Kasumi-1 (cell line): ENCODE results near the gene CEP104.

Source experiments
- DNase-seq, 2 experiments: peaks; one replicate each; lab custom pipeline; 2025; lab: John Stamatoyannopoulos, UW

CEP104 gene

GRCh38 chr1:3868464-3869006, 11.5 kb upstream of the CEP104 start:
- DNase-seq, result no peak

GRCh38 chr1:3865606-3866160, 8.7 kb upstream of the CEP104 start:
- no peak for DNase-seq

DNA sequence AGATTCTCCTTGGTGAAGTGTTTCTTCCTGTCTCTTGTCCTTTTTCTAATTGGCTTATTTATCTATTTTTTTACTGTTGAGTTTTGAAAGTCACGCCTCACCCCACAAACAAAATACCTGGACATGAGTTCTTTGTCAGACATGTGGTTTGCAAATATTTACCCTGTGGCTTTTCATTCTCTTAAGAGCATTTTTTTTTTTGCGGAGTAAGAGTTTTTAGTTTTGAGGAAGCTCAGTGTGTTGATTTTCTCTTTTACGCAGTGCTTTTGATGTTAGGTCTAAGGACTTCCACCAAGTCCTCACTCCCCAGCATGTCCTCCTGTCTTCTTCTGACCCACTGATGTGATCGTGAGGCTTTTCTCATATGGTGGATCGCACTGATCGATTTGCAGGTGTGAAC, 7.9 kb upstream of the CEP104 start:
- no peak for DNase-seq

- no peak for DNase-seq
These were observed 6.4 kb upstream of the CEP104 start for GRCh38 chr1:3863231-3863935.

- peak; percentile 63 to 74 for DNase-seq
These were observed 1.4 kb upstream of the CEP104 start for GRCh38 chr1:3858231-3858981.

DNA sequence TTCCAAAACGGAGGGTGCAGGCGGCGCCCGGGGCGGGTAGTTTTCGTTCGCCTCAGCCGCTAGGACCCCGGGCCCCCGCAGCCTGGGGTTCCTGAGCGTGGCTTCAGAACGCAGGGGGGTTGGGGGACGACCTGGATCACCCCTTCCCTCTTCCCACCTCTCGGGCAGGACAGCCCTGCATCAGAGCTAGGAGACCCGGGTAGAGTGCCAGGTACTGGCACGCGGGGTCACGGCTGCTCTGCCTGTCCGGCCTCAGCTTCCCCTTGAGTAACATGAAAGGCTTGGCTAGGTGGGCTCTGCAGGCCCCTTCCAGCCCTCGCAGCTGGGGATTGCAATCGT, 749 bp upstream of the CEP104 start:
- peak in 1 of 2 experiments; percentile 25 for DNase-seq

DNA sequence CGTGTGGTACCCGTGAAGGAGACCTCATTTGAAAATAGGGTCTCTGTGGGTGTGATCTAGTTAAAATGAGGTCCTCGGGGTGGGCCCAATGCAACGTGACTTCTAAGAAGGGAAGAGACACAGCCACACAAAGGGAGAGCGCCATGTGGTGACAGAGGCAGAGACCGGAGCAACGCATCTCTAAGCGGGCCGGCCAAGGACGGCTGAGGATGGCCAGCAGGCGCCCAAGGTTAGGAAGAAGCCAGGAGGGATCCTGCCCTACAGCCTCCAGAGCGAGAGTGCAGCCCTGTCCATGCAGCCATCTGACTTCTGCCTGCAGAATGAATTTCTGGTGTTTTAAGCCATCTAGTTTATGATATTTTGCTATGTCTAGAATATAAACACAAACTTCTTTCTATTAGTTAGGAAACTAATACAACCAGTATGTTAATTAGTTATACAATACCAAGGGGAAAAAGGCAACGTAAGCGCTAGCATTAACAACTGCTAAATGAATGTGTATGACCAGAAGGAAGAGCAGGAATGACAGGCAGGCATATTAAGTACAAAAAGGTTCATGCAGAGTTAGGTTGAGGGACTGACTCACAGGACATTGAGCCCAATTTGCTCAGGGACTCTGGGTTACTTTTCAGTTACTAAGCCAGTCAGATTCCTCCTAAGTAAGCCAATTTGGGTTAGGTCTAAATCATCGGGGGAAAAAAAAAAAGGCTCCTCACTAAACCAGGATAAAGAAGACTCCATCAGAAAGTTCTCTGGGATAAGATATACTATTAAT, 4.1 kb downstream of the CEP104 start:
- DNase-seq, result no peak

DNA sequence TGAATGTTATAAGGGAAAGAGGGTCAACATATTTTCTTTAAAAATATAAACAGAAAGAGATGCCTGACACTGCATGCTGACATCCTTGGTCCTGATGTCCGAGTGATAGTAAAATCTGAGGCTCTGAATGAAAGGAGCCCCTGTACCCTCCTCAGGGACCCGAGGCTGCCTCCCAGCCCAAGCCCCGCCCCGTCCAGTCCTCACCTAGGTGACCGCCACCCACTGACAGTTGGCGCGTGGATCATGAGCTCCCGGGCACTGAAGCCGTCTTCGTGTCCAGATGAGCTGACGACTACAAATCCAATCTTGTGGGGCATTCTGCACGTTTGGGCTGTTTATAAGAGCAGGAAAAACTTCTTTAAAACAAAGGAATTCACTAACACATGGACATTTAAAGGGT, 4.9 kb downstream of the CEP104 start:
- DNase-seq, result no peak

- DNase-seq, result no peak
These were observed 5.7 kb downstream of the CEP104 start for GRCh38 chr1:3851292-3851691.

GRCh38 chr1:3850857-3851256, 6.2 kb downstream of the CEP104 start:
- no peak for DNase-seq

DNA sequence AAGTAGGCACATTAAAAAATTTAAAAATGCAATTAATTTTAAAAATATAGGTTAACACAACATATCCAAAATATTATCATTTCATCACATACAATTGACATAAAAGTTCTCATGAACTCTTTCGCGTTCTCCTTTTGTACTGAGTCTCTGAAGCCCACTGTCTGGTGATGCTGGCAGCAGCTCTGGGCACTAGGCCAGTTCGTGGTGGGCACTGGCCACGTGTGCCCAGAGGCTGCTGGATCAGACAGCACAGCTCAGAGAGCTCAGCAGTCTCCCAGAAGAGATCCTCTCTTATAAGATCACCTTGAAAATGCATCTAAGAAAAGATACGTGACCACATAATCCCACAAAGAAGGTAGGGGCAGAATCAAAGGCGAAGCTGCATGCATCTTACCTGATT, 9.9 kb downstream of the CEP104 start:
- no peak for DNase-seq

GRCh38 chr1:3846541-3846940, 10.5 kb downstream of the CEP104 start:
- DNase-seq, result no peak

- DNase-seq, result no peak
These were observed 14.1 kb downstream of the CEP104 start for GRCh38 chr1:3842912-3843311.

GRCh38 chr1:3841491-3841890, 15.5 kb downstream of the CEP104 start:
- no peak for DNase-seq

- no peak for DNase-seq
These were observed 18.2 kb downstream of the CEP104 start for GRCh38 chr1:3838788-3839187.

DNA sequence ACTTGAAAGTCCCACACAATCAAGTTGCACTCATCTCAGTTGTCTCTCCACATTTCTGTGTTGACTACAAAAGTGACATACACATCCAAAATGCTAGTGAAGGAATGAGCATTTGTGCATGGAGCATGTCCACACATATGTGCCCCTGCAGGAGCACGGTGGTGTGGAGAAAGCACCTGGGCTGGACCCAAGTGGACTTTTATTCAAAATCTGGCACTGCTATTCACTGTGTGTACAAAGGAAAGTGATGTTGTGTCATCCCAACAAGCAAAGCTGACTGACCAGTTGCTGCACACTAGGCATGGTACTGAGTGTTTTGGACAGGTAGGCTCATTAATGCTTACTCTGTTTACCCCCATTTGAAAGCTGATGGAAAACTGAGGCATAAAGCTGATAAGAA, 19.3 kb downstream of the CEP104 start:
- DNase-seq, result no peak

DNA sequence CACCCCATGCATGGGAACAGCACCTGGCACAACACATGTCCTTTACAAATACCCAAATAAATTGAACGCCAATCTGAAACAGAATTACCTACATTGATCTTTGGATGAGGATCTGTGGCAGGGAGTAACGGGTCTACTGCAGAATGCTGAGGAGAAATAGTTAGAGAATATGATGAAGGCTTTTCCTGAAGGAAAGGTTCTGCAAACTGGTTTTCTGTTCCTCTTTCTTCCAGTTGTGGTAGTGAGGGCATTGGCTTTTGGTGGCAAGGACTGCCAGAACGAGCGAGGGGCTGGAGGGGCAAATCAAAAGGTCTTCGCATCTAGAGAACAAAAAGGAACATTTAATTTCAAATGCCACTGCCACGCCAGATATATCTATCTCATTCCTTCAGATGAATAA, 19.8 kb downstream of the CEP104 start:
- no peak for DNase-seq

DNA sequence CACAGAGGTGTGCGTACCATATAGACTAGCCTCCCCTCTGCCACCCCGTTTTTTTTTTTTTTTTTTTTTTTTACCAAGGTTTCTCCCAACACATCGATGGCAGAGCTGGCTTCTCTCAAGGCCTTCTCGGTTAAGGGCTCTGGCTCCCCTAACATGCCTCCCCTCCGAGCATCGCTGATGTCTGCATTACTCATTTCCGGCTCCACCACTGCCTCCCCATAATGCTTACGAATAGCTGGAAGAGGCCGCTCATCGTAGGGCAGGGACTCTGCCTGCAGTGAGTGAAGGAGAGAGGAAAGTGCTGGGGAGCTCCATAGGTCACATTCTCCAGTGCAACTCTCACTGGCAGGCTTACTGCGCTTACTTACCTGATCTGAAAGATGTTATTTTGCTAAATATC, 20.6 kb downstream of the CEP104 start:
- no peak for DNase-seq

DNA sequence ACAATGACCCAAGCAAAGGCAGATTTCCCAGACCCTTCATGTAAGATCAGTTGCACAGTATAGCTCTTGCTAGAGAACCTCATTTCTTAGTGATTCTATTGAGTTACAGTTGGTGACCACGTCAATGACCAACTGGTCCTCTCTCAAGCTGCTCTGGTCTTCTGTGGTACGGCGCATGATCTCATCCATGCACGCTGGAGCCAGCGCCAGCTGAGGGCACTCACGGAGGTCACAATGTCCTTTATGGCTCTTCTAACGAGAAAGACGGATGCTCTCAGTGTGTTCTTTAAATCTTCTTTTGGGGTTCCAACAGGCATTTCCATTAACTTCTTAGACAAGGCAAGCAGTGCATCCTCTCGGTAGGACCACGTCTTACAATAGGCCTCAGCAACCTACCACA, 22.3 kb downstream of the CEP104 start:
- DNase-seq, result no peak

- no peak for DNase-seq
These were observed 25.3 kb downstream of the CEP104 start for GRCh38 chr1:3831689-3832088.

DNA sequence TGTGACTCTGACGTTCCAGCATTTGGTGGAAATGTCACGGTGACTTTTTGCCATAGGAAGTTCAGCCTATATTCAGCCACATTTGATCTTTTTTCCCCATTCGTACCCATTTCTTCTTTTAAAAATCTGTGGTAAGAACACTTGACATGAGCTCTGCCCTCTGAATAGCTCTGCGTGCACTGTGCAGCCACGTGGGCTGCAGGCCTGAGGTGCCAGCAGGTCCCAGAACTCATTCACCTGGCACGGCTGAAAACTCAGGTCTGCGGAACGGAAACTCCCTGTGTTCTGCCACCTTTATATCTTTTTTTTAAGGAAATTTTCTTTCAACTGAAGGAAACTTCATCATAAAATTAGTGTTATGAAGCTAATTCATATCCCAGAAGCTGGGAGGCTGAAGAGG, 28.6 kb downstream of the CEP104 start:
- no peak for DNase-seq

DNA sequence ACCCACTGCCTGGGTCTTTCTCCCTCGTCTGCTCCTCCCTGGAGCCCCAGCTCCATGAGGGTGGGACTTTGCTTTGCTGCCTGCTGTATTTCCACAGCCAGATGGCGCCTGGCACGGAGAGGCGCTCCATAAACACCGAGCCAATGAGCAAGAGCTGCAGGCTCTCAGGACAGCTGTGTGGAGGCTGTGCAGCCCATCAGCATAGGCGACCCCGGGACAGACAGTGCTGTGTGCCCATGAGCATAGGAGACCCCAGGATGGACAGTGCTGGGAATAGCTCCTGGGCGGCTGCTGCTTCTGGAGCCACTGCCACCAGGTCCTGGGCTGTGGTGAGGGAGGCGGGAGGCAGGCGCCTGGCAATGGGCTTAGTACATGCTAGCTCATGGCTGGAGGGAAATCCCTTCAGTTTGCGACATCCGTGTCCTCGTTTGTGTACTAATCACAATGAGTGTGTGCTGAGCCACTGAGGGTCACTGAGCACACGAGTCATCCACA, 29.2 kb downstream of the CEP104 start:
- DNase-seq, result no peak
